ENCODE results near the gene MEF2D. TPM values are rescaled to one million over a fixed set of nuclear protein-coding genes. Genes with fewer than 3 reads are reported as not detected.

MEF2D gene
- total RNA-seq, 1 donor from 2014 or later = 67.0 TPM

DNA sequence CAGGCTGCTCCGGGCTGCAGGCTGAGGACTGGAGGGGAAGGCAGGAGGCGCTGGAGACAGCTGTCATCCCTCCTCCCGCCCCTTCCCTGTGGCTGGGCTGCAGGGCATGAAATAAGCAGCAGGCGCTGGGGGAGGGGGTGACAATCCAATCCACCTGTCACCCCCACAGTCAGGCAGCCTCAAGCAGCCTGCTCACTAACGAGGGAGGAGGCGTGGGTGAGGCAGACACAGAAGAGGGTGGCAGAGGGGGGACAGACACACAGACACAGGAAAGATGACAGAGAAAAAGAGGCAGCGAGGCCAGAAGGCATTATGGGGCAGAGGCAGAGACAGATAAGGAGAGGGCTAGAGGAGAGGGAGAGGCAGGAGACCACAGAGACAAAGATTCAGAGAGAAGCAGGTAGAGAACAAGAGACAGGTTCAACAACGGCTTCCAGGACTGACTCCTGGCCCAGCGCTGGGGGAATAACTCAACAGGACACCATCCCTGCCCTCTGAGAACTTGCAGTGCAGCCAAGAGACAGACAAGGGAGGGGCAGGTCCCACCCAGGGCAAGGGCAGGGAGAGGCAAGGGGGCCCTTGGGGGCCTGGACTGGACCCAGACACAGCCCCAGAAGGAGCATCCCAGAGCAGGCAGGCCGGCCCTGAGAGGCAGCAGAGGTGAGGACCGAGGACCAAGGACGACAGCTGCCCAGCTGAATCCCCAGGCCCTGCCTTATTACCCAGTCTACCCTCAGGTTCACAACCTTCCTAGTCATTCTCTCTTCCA, 11.2 kb downstream of the MEF2D start:
- no peak for DNase-seq (ENCODE audit: extremely low read depth, low read depth, low spot score)

DNA sequence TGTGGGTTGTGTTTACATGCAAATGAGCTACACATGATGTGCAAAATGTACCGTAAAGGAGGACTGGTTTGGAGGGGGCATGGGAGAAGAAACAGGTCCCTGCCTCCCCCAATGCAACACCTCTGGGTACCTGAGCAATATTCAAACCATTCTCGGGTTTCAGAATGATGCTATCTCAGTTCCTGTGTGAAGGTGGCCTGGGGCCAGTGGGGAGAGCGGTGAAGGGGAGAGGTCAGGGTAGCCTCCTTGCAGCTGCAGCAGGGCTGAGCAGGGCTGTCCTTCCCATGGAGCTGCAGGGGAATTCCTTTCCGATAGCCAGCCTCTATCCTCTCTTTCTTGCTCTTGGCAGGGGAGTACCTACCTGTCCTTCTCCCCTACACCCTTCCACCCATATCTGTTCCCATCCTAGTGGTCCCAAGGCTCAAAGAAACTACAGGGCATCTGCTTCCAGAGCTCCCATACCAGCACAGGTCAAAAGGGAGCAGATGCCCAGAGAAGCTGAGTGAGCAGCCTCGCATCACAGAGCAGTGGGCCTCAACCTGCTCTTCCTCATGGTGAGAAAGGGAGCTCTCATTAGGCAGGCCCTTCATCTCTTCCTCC, 11.9 kb downstream of the MEF2D start:
- DNase-seq (ENCODE audit: extremely low read depth, low read depth, low spot score) = no peak

DNA sequence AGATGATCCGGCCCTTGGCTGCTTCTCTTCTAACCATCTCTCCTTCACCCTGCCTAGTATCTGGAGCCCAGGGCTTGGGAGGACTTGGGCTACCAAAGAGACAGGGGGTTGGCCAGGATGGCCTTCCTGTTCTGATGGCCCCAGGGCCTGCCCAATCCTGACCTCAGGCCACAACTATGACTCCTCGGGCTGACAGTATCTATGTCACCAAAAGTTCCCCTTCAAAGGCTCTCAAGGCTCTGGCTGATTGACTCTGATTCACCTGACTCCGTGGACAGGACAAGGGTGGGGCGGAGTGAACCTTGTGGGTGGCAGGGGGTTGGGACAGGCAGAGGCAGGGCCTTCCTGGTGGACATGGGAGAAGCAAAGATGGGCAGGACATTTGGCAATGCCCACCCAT, 12.7 kb downstream of the MEF2D start:
- DNase-seq (ENCODE audit: extremely low read depth, low read depth, low spot score) = no peak

DNA sequence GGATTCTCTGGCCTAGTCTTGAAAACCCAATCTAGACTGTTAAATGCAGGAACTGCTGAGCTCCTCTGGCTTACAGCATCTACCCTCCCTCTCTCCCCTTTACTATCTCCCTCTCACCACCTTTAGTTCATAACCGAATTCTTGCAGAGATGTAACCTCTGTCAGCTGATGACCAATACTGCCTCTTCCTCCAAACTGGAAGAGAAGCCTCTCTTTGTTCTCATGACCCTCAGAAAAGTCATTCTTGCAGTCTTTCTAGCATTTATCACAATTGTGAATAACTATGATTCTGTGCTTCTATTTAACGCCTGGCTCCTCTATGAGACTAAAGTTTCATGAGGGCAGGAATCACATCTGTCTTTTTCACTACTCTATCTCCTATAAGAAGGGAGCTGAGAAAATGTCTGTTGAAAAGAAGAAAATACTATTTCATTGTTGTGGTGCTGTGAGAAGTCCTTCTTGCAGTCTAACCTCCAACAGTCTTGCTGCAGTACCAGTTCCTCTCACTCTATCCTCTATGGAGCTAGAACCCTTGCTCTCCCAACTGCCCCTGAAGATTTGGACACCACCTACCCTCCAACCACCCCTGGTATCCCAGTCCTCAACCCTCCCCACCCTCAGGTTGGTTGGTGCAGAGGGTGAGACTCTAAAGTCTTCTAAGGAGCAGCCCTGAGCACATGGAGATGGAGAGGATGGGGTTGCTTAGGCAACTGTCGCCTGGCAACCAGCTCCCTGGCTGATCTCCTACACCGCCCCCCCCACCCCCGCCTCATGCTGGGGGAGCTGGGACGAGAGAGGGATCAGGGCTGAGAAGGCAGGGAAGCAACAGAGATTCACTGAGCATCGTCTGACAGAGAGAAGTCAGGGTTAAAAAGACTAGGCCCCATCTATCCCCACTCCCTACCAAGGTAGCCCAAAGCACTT, 13.9 kb downstream of the MEF2D start:
- no peak for DNase-seq (ENCODE audit: extremely low read depth, low read depth, low spot score)

DNA sequence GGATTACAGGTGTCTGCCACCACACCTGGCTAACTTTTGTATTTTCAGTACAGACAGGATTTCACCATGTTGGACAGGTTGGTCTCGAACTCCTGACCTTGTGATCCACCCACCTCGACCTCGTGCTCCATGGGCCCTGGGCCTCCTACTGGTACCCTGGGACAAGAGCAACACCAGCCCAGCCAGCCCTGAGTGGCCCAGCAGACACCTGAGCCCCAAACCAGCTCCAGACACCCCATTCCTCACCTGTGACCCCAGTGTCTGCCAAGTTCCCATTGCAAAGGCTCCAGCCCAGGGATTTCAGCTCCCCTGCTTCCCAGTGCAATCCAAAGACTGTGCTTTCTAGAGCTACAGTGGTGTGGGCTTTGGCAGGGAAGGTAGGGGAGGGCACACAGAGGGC, 14.6 kb downstream of the MEF2D start:
- no peak for DNase-seq (ENCODE audit: extremely low read depth, low read depth, low spot score)

DNA sequence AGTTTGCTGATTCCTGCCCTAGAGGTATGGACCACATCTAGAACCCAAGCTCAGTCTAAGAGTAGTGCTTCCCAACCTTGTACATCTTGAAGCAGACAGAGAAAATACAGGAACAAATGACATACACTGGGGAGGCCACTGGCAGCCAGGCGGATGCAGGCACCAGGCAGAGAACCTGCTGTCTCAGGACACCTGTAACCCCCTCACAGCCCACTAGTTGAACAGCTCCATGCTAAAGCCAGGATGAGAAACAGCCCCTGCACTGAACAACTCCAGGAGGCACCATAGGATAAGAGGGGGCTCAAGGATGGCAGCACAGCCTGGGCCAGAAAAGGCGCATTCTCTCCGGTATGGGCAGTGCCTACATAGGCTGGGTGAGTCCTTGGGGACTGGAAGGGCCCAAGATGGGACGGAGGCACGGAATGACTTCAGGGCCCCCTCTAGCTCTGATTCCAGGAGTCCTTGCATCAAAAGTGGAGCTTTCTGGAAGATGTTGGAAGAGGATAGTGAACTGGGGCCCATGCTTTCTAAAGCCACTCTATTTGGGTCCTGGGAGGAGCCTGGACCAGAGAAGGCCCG, 16.0 kb downstream of the MEF2D start:
- no peak for DNase-seq (ENCODE audit: extremely low read depth, low read depth, low spot score)

DNA sequence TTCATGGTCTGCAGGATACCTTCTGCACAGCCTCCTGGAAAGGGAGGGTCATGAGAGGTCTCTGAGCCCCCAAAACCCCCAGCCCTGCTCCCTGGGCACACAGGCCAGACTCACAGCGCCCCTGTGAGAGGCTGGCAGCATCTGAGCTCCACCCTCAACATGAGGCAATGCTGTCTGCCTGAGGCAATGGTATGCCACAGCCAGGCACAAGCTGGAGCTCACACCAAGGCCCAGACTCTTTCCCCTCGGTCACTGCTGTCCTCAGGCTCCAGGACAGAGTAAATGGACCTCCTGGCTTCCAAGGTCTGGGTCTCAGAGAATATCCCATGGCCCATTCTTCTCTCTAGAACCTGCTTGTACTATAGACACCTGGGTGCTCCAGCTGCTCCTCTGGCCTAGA, 17.2 kb downstream of the MEF2D start:
- DNase-seq (ENCODE audit: extremely low read depth, low read depth, low spot score) = no peak

DNA sequence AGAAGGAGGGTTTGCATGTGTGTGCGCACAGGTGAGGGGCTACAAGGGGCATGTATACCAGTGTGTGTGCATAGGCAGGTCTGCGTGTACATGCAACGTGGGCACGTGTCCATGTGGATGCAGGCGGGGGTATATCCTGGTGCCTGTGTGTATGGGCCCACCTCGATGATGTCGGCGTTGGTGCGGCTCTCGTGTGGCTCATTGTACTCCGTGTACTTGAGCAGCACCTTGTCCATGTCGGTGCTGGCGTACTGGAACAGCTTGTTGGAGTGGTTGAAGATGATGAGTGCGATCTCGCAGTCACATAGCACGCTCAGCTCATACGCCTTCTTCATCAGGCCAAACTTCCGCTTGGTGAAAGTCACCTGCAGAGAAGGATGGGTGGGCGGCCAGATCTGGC, 18.3 kb downstream of the MEF2D start:
- DNase-seq (ENCODE audit: extremely low read depth, low read depth, low spot score) = no peak

DNA sequence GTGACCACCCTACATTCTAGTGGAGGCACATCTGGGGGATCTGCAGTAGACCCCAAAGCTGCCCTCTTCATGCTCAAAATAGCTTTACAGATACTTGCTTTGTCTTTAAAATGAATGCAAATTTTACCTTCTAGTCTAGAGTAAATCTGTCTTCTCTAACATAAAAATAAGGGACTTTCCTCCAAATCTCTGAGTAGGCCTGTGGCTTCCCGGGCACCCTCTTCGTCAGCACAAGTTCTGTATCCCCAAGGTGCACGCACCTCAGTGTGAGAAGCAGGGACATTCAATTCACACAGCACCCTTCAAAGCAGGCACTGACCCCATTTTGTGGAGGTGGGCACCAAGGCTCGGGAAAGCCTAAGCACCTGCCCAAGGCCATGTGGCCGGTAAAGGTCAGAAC, 19.0 kb downstream of the MEF2D start:
- DNase-seq (ENCODE audit: extremely low read depth, low read depth, low spot score) = no peak

DNA sequence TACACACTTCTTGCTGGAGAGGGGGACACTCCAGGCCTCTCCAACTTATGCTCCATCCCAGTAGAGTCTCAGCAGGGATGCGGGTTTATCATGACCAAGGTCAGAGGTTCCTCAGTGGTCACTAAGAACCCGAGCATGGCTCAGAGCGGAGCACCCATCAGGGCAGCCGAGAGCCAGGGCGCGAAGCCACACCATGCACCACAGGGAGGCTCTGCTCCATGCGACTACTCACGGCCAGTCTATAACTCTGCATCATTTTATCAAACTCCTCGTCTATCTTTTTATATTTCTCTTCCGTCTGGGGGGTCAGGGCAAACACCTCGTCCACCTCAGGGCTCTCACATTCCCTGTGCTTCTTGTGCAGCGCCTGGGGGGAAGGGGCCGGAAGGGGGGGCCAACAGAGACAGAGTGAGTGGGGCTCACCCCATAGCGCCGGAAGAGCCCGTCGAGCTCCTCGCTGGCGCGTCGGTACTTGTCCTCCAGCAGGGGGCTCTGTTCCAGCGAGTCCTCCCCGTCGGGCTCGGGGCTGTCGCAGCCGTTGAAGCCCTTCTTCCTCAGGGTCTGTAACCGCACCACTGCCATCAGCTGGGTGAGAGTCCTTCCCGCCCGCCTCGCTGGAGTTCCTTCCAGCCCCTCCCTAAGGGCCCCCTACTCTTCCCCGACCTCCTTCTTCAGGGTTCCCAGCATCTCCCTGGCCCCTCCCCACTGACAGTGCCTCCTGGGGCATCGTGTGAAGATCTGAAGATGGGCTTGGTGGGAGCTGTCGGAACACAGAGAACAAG, 20.0 kb downstream of the MEF2D start:
- no peak for DNase-seq (ENCODE audit: extremely low read depth, low read depth, low spot score)

DNA sequence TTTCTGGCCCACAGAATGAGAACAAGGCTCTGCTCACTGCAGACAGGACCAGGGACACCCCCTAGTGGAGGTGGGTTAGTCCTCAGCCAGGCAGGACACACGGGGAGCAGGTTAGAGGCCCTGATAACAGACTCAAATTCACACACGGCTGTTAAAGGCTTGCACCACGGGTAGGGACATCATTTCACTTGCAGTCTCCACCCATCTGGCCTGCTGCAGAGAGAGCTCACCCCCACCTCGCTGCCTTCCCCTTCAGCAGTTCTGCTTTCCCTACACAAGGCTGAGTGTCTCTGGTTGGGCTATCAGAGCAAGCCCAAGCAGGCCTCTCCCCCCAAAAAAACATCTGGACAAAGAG, 20.6 kb downstream of the MEF2D start:
- no peak for DNase-seq (ENCODE audit: extremely low read depth, low read depth, low spot score)

DNA sequence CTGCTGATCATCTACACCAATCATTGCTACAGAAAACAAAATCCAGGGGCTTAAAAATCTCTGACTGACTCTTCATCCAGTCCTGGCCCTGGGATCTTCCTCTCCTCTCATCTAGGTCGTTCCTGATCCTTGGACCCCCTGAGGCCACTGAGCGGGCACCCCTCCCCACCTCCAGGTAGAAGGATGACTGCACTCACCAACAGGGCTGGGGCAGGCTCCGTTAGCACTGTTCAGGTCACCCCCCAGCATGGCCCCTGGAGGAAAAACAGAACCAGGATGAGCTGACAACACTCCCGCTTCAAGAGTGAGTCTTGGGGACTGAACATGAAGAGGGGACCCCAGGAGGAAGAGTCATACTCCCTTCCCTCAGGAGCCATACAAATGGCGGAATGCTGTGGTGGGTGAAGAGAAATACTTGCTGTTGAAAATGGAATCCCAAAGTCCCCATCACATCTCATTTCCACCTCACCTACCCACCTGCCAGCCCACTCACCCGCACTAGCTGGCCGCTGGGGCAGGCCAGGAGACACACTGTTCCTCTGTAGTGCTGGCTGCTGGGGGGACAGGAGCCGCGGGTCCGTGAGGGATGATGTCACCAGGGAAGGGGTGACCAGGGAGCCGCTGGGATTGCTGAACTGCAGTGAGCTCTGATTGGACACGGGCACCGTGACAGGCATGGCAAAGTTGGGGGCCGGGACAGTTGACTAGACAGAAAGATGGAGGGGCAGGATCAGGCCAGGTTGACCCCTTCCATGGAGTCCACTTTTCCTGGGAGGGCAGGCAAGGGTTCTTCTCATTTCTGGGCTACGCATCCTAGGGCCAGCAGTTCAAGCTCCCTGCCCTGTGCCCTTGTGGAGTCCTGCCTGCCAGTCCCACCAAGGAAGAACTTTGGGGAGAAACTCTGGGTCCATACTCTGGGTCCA, 21.2 kb downstream of the MEF2D start:
- no peak for DNase-seq (ENCODE audit: extremely low read depth, low read depth, low spot score)

DNA sequence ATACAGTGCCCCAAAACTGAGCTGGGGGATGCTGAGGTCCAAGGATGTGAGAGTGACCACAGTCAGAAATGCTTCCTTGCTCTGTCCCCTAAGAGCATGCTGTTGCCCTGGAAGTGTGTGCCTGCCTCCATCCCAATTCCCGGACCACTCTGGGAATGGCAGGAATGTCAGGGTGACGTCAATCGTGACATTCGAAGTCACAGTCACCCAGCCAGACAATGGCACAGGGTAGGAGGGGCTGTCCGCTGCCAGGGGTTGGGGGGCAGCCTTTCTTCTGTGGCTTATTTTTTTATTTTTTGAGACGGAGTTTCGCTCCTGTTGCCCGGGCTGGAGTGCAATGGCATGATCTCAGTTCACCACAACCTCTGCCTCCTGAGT, 22.3 kb downstream of the MEF2D start:
- DNase-seq (ENCODE audit: extremely low read depth, low read depth, low spot score) = no peak

DNA sequence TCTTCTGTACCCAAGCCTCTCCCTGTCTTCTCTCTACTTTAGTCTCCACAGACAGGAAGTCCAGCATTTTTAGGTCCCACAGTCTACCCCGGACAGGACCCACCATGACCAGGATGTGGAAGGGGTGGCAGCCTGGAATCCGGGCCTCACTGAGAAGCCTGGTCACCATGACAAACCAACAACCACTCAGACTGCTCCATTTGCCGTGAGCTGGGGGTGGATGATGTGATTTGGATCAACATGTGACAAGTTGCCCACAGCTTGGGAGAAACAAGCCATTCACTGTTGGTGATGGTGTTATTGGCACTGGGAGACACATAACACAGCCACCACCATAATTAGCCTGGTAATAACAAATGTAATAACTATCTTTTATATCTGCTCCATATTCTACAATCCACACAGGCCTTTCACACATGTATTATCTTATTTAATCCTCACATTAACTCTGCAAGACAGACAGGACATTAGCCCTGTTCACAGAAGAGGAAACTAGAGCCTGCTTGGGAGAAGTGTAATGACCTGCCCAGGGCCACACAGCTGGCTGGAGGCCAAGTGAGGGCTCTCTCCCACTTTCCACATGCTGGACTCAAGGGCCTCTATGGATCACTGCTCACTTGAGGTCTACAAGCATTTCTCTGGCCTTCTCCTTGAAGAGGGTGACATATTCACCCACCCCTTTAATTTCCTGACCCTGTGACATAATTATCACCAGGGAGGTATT, 22.9 kb downstream of the MEF2D start:
- DNase-seq (ENCODE audit: extremely low read depth, low read depth, low spot score) = no peak

DNA sequence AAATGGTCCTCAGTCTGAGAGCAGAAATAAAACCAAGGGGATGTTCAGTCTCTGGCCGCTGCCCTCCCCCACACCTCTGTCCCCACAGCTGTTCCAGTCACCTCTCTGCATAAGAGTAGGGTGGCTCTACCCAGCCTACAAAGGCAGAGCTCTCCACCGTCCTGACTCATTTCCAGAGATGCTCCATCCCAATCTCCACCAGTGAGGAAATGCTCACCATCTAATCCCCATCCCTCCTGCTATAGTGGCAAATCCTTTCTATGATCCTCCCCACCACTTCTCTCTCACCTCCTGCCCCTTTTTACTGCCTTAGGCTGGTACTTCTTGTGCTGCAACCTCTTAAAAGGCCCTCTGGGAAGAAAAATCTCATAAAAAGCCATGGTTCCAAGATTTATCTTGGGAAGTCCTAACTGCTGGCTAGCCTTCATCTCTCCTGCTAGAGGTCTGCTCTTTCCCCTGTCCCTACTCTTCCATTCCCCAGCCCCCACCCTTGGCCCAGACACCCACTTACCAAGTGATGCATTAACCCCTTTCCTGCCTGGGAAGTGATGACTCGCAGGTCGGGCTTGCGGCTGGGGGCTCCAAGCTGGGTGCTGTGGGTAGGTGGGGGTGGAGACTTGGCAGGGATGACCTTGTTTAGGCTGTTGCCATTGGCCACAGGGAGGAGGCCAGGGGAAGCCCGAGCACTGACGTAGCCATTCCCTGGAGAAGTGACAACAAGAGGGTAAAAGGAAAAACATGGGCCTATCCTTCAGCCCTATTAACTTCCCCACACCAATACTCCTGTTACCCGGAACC, 23.9 kb downstream of the MEF2D start:
- no peak for DNase-seq (ENCODE audit: extremely low read depth, low read depth, low spot score)

DNA sequence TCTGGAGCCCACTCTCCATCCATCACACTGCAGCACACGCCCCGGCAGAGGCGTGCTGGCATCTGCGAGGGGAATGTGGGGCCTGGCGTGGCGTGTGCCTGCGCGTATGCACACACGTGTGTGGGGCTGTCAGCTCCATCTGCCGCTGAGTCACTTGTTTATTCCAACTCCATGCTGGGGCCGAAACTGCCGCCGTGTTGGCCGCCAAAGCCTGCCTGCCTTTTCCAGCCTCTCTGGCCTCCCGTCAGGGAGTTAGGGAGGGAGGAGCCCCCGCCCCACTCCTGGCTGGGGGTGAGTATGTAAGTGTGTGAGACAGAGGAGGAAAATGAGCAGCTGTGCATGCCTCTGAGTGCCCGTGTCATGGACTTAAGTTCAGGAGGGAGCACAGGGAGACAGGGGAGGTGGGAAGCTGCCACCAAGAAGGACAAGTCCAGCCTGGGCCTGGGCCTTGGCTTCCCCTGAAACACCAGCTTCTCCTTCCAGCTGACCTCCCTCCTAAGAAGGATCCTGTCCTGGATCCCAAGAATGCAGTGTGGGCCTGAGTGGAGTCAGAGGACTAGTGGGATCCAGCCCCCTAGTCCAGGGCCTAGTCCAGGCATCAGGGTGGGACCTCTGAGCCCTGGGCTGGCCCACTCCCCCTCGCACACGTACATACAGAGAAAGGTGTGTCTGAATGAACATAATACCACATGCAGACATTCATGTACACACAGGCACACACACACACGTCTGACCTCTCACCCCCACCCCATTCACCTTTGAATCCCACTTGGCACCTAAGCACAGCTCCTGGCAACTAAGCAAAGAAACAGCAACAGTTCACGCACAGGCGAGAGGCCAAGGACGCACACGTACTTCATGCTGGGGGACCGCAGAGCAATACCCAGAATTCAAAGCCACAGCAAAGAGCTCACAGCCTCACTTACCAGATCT, 24.7 kb downstream of the MEF2D start:
- no peak for DNase-seq (ENCODE audit: extremely low read depth, low read depth, low spot score)

DNA sequence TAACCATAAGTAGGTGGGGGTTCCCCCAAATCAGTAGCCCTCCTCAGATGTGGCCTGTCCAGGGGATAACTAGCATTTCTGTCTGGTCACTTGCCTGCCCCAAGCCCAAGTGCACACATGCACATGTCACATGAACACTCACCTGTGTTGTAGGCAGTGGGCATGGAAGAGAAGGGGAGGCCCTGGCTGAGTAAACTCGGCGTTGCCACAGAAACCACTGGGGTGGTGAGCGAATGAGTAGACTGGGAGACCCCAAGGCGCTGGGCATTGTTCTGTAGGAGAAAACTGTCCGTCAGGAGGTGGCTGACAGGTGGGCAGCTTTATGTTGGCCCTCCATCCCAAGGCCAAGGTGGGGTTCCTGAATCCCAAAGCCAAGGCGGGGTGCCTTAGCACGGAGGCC, 25.6 kb downstream of the MEF2D start:
- DNase-seq (ENCODE audit: extremely low read depth, low read depth, low spot score) = no peak
